T-helper 9 cell (primary cell): ENCODE measurements around the gene CCDC8.
"Not testable (repeated sequence)": the region's sequence is repeated elsewhere in the genome, so short reads cannot be mapped to it uniquely, and the experiment has no call there.

Source experiments
- DNase-seq: peaks from one replicate; pipeline ENCODE4 v3.0.0-alpha.2; 2020

CCDC8 gene

GRCh38 chr19:46428239-46429135 lies 15.1 kb upstream of the CCDC8 start, which contains the start of gene PNMA8C:
Gene PNMA8C (minus strand): TSS chr19:46428936. CDS start chr19:46428359, 577 bp downstream.
- DNase-seq = no peak

- DNase-seq = no peak
Measured at GRCh38 chr19:46427518-46428045, 14.2 kb upstream of the CCDC8 start.

GRCh38 chr19:46426506-46427162 lies 13.3 kb upstream of the CCDC8 start:
- DNase-seq = no peak

- no peak for DNase-seq
Measured at GRCh38 chr19:46426035-46426505, 12.7 kb upstream of the CCDC8 start.

- DNase-seq = no peak
Measured at GRCh38 chr19:46423188-46423587, 9.8 kb upstream of the CCDC8 start.

GRCh38 chr19:46422344-46422743 lies 9.0 kb upstream of the CCDC8 start:
- no peak for DNase-seq

- no peak for DNase-seq
Measured at GRCh38 chr19:46420056-46420455, 6.7 kb upstream of the CCDC8 start.

GRCh38 chr19:46415804-46416709 lies 2.7 kb upstream of the CCDC8 start:
- DNase-seq = not testable (repeated sequence)

GRCh38 chr19:46414899-46415298 lies 1.5 kb upstream of the CCDC8 start:
- not testable (repeated sequence) for DNase-seq

- no peak for DNase-seq
Measured at GRCh38 chr19:46412650-46413261, 608 bp downstream of the CCDC8 start.

GRCh38 chr19:46411925-46412649 lies 1.3 kb downstream of the CCDC8 start:
- no peak for DNase-seq

GRCh38 chr19:46411088-46411924 lies 2.1 kb downstream of the CCDC8 start:
- DNase-seq = no peak

GRCh38 chr19:46410205-46411087 lies 2.9 kb downstream of the CCDC8 start:
- DNase-seq = no peak

- no peak for DNase-seq
Measured at GRCh38 chr19:46409191-46409590, 4.2 kb downstream of the CCDC8 start.

- no peak for DNase-seq
Measured at GRCh38 chr19:46408664-46409039, 4.7 kb downstream of the CCDC8 start.

GRCh38 chr19:46407856-46408663 lies 5.3 kb downstream of the CCDC8 start:
- no peak for DNase-seq

GRCh38 chr19:46406976-46407375 lies 6.4 kb downstream of the CCDC8 start:
- no peak for DNase-seq

GRCh38 chr19:46404753-46405468 lies 8.5 kb downstream of the CCDC8 start:
- DNase-seq = no peak
